ENCODE results near the gene SETD1B.
"Not testable (repeated sequence)": the region's sequence is repeated elsewhere in the genome, so short reads cannot be mapped to it uniquely, and the experiment has no call there.

Gene SETD1B

DNA sequence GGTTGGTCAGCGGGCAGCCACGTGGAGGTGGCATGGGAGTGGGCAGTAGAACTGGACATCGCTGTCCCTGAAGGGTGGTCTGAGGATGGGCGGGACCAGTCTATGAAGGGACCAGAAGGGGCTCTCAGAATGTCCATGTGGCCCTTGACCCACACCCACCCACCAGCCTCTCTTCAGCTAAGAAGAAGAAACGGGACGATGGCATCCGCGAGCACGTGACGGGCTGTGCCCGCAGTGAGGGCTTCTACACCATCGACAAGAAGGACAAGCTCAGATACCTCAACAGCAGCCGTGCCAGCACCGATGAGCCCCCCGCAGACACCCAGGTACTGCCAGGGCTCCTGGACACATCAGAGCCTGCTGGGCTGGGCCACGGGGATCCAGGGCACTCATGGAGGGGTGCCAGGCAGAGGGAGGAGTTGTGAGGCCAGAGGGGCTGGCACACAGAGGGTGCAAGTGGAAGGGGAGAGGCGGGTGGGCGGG lies 21.3 kb downstream of the SETD1B start:
- DNase-seq (ENCODE audit: low read depth, low spot score): no peak

DNA sequence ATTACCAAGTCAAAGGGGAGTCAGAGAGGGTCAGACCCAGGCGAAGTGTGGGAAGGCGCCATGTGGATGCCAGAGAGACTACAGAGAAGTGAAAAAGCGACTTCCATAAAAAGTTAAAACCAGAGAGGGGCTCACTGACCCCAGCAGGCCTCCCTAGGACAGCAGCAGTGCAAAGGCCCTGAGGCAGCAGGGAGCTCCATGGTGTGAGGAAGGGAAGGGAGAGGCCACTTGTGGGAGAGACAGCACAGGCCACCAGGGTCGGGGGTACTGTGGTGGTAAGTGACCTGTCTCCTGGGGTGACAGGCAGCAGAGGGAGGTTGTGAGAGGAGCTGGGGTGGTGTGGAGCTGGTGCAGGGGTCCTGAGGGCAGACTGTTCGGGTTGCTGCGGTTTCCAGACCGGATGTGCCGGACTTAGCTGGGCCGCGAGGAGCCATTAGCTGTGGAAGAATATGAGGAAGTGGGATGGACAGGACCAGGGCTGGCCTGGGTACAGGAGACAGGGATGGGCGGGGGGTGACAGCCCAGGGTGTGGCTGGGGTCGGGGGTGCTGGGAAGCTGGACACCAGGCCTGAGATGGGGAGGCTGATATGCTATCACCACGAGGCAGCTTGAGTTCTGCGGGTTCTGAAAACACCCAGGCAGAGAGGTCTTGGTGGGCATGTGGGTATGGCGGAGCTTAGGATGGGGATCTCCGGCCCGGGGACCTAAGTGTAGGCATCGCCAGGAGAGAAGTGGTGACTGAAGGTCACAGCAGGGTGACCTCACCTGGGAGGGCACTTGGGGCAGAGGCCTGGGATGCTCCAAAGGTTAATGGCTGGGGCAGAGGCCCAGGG lies 22.7 kb downstream of the SETD1B start:
- no peak for DNase-seq (ENCODE audit: low read depth, low spot score)

DNA sequence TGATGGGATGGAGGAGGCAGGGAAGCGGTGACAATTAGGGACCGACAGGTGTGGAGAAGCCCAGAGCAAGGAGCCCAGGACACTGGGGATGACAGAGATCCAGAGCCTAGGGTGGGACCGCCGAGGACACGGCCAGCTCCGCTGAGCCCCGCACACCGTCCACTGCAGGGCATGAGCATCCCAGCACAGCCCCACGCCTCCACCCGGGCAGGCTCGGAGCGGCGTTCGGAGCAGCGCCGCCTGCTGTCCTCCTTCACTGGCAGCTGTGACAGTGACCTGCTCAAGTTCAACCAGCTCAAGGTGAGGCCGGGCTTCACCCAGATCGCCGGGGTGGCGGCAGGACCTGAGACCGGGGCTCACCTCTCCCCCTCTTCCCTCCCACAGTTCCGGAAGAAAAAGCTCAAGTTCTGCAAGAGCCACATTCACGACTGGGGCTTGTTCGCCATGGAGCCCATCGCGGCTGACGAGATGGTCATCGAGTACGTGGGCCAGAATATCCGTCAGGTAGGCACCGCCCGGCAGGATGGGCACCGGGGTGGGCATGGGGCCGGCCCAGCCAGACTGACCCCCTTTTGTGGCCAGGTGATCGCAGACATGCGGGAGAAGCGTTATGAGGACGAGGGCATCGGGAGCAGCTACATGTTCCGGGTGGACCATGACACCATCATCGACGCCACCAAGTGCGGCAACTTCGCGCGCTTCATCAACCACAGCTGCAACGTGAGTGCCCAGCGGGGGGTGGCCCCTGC lies 23.7 kb downstream of the SETD1B start:
- no peak for DNase-seq (ENCODE audit: low read depth, low spot score)

DNA sequence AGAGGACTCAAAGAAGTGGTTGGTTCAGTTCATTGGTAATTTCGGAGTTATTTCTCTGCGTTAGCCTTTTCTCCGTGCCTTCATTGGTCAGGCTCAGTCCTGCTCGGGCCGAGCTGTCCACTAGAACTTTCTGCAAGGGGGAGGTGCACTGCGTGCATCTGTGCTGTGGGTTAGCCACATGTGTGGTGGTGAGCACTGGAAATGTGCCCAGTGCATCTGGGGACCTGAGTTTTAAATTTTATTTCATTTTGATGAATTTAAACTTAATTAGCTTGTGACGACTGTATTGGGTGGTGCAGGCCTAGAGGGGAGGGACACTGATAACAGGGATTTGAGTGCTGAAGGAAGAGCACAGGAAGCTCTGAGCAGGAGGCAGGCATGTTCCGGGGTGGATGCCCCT lies 24.5 kb downstream of the SETD1B start:
- no peak for DNase-seq (ENCODE audit: low read depth, low spot score)

DNA sequence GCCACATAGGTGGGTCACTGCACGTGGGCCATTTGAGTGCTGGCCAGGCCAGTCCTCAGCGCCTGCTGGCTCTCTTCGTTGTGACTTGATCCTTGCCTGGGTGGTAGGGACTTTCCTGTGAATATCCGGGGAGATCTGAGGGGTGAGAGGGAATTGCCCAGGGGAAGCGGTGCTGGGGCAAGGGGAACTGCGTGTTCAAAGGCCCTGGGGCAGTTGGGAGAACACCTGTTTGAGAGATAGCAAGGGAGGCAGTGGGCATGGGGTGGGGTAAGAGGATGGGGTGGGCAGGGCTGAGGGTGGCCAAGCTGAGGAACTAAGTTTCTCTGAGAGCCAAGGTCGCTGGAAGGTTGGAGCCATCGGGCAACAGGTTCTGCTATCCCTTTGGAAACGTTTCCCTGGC lies 25.0 kb downstream of the SETD1B start:
- no peak for DNase-seq (ENCODE audit: low read depth, low spot score)

DNA sequence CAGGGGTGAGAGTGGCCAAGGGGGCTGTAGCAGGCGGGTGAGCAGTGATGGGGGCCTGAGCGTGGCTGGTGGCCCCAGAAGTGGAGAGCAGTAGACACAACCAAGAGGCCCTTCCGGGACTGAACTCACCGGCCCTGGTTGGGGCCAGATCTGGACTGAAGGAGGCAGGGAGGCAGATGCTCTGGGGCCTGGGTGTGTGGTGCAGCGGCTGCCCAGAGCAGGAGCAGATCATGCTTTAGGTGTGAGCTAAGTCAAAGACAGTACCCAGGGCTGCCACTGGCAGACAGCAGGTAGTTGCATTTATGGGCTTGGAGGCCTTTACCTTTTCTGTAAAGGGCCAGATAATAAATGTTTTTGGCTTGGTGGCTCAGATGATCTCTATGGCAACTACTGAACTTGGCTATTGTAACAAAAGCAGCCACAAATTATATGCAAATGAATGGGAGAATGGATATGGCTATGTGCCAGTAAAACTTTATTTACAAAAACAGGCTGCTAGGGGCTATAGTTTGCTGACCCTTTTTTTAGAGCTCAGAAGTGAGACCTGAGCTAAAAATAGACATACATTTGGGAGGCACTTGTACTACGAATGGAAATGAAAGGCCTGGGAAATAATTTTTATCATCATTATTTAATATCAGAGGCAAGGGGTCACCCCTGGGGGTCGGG lies 25.6 kb downstream of the SETD1B start:
- no peak for DNase-seq (ENCODE audit: low read depth, low spot score)

DNA sequence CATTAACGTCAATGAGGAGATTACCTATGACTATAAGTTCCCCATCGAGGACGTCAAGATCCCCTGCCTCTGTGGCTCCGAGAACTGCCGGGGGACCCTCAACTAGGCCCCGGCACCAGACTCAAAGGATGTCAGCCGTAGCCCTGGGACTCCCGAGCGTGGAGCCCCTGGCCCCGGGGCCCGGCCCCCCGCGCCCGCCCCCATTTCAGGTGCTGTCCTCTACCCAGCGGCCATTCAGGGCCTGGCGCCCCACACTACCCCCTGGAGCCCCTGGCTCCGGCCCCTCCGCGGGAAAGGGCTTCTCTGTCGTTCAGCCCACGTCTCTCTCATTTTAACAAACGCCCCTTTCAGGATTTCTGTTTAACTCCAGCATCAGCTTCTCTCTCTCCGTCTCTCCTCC lies 26.3 kb downstream of the SETD1B start:
- no peak for DNase-seq (ENCODE audit: low read depth, low spot score)

DNA sequence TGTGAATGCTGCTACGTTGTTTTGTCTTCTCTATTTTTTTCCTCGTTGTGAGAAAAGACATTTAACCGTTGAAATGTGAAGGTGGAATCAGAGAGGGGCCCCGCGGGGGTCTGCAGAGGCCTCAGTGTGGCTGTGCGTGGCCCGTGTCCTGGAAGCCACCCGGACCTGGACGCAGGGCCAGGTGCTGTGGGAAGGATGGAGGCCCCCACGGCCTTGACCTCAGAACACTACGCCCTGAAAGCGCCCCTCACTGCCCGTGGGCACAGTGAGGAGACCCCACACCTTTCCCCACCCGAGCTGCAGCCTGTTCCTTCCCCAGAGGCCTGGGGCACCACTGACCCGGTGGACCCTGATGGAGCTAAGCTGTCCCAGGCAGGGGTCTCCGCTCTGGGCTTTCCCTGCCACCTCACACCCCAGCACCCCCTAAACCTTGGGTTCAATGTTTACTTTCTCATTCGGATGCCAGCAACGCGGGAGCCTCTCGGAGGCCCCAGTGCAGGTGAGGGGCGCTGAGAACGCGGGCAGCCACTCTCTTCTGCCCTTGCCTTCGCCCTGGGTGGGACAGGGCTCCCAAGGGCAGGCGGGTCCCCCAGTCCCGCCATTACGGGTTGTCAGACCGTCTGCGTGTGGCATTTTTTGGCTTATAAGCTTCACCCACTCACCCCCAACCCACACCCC lies 26.9 kb downstream of the SETD1B start:
- DNase-seq (ENCODE audit: low read depth, low spot score): no peak

DNA sequence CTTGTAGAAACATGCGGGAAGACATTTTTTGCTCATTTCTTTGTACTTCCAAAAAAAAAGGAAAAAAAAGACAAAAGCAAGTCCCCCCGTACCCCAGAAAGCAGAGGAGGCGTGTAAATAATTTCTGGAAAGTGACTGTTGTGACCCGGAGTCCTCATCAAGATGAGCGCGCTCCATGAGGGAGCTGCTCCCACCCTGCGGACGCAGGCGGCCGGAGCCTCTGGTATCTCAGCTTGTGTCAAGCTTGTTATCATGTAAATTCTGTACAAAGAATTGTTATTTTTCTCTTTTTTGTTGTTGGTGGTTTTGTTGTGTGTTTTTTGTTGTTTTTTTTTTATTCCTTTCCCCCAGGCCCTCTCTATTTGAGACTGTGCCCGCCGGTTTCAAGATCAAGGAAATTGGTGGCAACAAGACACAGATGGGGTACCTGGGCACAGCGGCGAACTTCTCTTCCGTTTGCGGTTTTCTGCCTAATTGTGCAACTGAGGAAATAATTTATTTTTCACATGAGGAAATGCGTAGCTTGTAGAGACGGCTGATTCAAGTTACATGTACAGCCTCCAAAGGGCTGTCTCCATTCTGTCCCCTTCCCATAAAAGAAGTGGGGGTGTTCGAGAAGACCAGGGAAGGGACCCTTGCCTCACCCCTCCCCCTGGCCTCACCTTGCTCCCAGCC lies 27.9 kb downstream of the SETD1B start:
- DNase-seq (ENCODE audit: low read depth, low spot score): no peak

DNA sequence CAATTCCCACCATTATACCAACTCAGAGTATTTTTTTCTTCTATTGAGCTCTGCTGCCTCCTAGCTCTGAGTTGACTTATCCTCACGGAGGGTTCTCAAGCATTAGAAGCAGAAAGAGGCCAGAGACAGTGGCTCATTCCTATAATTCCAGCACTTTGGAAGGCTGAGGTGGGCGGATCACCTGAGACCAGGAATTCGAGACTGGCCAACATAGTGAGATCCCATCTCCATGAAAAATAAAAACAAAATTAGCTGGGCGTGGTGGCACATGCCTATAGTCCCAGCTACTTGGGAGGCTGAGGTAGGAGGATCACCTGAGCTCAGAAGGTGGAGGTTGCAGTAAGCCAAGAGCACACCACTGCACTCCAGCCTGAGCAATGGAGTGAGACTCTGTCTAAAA lies 33.9 kb downstream of the SETD1B start:
- no peak for DNase-seq (ENCODE audit: low read depth, low spot score)

DNA sequence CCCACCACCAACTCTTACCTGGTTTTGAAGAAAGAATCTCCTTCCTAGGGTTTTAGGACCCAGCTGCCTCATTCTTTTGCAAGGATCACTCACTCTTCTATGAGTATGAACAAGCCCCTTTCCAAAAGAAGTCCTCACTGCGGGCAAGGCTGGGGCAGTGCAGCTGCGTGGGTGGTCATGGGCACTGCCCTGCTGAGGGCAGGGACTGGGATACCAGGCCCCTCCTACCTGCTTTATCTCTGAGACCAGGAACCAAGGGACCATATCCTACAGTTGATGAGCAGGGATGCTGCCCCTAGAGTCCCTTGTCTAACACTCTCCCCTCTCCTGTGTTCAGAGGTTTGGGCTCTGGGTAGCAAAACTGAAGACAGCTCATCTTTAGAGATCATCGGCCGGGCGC lies 34.3 kb downstream of the SETD1B start:
- no peak for DNase-seq (ENCODE audit: low read depth, low spot score)

DNA sequence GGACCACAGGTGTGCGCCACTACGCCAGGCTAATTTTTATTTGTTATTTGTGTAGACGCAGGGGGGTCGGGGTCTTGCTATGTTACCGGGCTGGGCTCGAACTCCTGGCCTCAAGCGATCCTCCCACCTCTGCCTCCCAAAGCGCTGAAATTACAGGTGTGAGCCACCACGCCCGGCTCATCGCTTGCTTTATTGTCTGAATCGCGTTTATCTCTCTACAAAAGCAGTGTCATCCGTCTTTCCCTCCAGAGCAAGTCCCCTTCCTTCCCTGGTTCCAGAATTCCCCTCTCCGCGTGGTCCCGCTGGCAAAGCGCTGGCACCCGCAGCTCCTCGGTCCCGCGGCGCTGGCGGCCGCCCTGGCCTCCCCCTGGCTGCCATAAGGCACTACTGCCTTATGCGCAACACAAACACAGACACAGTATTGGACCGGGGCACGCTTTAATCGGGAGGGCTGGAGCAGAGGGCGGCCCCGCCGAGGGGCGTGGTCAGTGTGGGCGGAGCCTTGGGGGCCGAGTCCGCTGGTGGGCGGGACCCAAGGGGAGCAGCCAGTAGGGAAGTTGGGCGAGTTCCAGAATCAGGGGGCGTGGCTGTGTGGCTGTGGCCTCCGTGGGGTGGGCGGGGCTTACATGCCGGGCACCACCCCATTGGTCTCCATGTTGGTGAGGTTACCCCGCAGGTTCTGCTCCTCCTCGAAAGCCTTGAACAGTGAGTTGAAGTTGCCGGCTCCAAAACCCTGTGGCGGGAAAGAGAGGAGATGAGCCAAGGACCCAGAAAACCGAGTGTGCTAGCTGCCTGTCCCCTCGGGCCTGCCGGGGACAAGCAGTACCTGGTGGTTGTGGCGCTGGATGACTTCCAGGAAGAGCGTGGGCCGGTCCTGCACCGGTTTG lies 35.5 kb downstream of the SETD1B start:
- DNase-seq (ENCODE audit: low read depth, low spot score): peak; percentile 94

DNA sequence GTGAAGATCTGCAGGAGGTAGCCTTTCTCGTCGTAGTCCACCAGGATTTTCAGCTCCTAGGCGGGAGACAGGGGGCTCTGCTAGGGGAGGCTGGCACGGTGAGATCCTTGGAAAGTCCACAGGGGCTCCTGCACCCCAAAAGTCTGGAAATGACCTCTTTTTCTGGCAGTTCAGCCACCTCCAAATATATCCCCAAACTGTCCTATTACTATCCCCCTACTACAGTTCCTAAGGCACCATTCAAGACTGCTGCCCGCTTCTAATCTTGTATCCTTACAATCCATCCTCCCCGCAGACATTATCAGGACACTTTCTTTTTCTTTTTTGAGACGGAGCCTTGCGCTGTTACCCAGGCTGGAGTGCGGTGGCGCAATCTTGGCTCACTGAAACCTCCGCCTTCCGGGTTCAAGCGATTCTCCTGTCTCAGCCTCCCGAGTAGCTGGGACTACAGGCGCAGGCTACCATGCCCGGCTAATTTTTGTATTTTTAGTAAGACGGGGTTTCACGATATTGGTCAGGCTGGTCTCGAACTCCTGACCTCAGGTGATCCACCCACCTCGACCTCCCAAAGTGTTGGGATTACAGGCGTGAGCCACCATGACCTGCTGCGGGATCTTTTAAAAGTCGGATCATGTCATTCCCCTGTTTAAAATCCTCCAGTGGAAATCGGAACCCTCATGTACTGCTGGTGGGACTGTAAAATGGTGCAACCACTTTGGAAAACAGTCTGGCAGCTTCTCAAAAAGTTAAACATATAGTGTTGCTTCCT lies 36.4 kb downstream of the SETD1B start:
- no peak for DNase-seq (ENCODE audit: low read depth, low spot score)

DNA sequence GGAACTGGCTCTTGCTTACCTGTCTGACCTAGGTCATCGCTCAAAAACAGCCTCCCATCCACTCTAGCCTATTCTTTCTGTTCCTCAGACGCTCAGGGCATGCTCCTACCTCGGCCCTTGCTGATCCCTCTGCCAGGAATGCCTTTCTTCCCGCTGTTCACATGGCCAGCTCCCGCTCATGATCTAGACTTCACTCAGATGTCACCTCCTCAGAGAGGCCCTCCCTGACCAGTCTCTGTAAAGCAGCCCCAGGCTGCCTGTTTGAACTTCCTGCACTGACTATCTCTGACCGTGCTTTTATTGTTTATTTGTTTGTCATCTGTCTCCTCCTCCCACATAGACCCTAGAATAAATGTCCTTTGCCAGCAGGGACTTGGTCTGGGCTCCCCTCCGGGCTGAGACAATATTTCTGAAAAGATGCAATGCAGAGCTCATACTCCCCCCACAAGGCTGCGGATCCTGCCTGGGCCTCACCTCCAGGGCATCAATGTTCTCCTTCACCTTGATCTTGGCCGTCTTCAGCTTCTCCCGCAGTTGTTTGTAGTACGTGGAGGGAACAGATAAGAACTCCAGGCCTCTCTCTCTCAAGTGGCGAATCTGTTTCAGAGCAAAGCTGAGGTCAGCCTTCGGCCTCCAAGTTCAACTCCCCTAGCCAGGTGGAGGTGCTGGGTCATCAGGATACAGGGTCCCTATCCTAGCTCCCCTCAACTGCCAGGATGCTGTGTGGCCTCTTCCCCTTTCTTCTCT lies 39.6 kb downstream of the SETD1B start:
- DNase-seq (ENCODE audit: low read depth, low spot score): no peak

DNA sequence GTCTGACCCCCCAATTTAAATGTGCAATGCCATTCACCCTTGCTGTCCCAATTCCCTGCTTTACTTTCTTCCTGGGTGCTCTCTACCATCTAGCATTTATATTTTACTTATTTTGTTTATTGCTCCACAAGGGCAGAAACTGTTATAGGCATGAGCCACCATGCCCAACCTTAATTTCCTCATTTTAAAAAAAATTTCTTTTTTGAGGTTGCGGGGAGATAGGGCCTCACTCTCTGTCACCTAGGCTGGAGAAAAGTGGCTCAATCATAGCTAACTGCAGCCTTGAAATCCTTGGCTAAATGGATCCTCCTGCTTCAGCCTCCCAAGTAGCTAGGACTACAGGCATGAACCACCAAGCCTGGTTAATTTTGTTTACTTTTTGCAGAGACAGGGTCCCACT lies 41.9 kb downstream of the SETD1B start:
- DNase-seq (ENCODE audit: low read depth, low spot score): no peak

DNA sequence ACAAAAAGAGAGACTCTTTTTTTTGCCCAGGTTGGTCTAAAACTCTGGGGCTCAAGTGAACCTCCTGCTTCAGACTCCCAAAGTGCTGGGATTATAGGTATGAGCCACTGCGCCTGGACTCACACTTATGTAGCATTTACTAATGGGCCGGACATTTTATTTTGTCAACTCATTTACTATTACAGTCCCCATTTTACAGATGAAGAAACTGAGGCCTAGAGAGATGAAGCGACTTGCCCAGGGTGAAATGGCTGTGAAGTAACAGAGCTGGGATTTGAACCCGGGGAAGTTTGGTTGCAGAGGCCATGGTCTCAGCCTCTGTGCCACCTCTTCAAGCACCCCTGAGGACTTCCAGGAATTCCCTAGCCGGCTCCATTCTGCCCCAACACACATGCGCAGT lies 45.4 kb downstream of the SETD1B start:
- no peak for DNase-seq (ENCODE audit: low read depth, low spot score)

DNA sequence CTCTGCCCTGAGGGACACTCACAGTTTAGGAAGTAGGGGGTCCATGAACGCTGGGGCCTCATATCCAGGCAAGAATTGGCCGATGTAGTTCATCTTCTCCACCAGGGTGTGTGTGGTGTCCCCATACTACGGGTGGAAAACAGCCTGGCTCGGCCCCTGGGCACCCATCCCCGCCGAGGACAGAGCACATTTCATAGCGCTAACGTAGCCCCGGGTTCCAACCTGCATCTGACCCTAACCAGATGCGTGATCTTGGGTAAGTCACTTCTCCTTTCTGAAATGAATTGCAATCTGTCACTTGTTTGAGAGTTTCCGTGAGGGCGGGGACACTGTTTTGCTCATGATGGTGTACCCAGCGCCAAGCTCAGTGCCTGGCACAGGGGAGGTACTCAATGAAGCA lies 45.9 kb downstream of the SETD1B start:
- no peak for DNase-seq (ENCODE audit: low read depth, low spot score)

DNA sequence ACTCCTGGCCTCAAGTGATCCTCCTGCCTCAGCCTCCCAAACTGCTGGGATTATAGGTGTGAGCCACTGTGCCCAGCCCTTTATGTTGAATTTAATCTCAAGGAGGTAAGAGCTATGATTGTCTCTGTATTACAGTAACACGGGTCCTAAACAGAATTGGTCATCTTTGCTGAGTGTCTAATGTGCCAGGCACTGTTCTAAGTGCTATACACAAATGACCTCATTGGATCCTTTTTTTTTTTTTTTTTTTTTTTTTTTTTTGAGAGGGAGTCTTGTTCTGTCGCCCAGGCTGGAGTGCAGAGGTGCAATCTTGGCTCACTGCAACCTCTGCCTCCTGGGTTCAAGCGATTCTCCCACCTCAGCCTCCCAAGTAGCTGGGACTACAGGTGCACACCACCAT lies 48.6 kb downstream of the SETD1B start:
- DNase-seq (ENCODE audit: low read depth, low spot score): not testable (repeated sequence)
